Stomach smooth muscle (tissue), 2 donors: ENCODE data around the gene AJM1.

ENCODE experiments used
- H3K27ac ChIP-seq: one replicate; pipeline ENCODE4 v1.7.0; 2013; ENCODE audit warnings: mild to moderate bottlenecking, low read length, inconsistent platforms
- H3K27me3 ChIP-seq, 2 donors: one replicate each; pipeline ENCODE4 v1.7.0; 2013; ENCODE audit warnings: low read length in 2 of 2; ENCODE audit not compliant: insufficient read depth in 2 of 2, control insufficient read depth in 1 of 2
- H3K36me3 ChIP-seq, 2 donors: one replicate each; pipeline ENCODE4 v1.7.0; 2013; ENCODE audit warnings: low read length in 2 of 2; ENCODE audit not compliant: control insufficient read depth in 2 of 2, insufficient read depth in 2 of 2
- H3K4me1 ChIP-seq: one replicate; pipeline ENCODE4 v1.7.0; 2013; ENCODE audit warnings: low read length; ENCODE audit not compliant: control insufficient read depth, insufficient read depth
- H3K4me3 ChIP-seq, 2 donors: one replicate each; pipeline ENCODE4 v1.7.0; 2013; ENCODE audit warnings: low read length in 2 of 2
- H3K9ac ChIP-seq, 2 donors: one replicate each; pipeline ENCODE4 v1.7.0; 2013; ENCODE audit warnings: low read length in 2 of 2, mild to moderate bottlenecking in 1 of 2
- H3K9me3 ChIP-seq, 2 donors: one replicate each; pipeline ENCODE4 v1.7.0; 2013; ENCODE audit warnings: low read length in 2 of 2; ENCODE audit not compliant: control insufficient read depth in 2 of 2
- donor health status: healthy.
- donor health status: Pancreatic carcinoma.

Gene AJM1

DNA sequence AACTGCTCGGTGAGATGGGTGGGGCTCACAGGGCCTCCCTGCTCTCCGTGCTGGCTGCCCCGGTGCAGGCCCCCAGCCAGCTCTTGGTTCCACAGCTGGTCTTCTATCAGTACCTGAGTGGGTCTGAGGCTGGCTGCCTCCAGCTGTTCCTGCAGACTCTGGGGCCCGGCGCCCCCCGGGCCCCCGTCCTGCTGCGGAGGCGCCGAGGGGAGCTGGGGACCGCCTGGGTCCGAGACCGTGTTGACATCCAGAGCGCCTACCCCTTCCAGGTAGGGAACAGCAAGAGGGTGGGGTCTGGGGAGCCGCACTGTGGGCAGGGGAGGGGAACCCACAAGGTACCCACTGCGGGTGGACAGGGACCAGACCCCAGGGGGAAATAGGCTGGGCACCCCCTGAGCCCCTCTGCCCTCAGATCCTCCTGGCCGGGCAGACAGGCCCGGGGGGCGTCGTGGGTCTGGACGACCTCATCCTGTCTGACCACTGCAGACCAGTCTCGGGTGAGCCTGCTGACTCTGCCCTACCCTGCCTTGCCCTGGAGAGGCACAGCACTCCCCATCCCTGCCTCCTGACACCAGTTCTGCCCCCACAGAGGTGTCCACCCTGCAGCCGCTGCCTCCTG lies 12.7 kb downstream of the AJM1 start:
- no peak overlapping the region for H3K9ac ChIP-seq
- H3K27ac ChIP-seq: no peak overlapping the region
- no peaks in the 10 kb centered on the region for H3K9me3 ChIP-seq
- peaks cover 0 to 4% of the 10 kb centered on the region in 2 donors for H3K36me3 ChIP-seq
- no peak overlapping the region for H3K4me3 ChIP-seq
- no peaks in the 10 kb centered on the region for H3K27me3 ChIP-seq
- H3K4me1 ChIP-seq: peaks cover 30% of the 10 kb centered on the region

DNA sequence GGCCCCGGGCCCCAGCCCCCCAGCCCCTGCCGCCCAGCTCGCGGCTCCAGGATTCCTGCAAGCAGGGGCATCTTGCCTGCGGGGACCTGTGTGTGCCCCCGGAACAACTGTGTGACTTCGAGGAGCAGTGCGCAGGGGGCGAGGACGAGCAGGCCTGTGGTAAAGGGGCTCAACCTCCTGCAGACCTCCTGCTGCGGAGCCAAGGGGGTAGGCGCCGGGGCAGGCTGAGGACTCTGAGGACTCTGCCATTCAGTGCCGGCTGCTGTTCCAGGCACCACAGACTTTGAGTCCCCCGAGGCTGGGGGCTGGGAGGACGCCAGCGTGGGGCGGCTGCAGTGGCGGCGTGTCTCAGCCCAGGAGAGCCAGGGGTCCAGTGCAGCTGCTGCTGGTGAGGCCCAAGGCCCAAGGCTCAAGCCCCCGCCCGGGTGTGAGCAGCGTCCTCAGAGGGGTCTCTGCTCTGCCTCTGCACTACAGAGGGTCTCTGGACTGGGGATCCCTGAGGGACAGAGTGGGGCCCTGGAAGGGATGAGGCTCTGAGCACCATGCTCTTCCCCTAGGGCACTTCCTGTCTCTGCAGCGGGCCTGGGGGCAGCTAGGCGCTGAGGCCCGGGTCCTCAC lies 13.3 kb downstream of the AJM1 start:
- no peak overlapping the region for H3K27ac ChIP-seq
- peaks cover 0 to 4% of the 10 kb centered on the region in 2 donors for H3K36me3 ChIP-seq
- H3K9me3 ChIP-seq: no peaks in the 10 kb centered on the region
- H3K9ac ChIP-seq: no peak overlapping the region
- peaks cover 24% of the 10 kb centered on the region for H3K4me1 ChIP-seq
- H3K27me3 ChIP-seq: no peaks in the 10 kb centered on the region
- no peak overlapping the region for H3K4me3 ChIP-seq

DNA sequence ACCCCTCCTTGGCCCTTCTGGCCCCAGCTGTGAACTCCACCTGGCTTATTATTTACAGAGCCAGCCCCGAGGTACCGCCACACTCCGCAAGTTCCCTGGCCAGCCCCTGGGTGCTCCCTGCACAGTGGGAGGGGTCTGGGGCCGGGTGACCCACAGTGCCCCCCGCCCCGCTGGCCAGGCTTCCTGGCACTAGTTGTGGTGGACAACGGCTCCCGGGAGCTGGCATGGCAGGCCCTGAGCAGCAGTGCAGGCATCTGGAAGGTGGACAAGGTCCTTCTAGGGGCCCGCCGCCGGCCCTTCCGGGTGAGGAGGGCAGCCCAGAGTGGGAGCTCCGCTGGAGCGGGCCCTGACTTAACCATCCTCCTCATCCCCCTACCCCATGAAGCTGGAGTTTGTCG lies 13.8 kb downstream of the AJM1 start:
- Histone ChIP-seq H3K27ac (no peak overlapping the region), H3K36me3 (peaks cover 4% of the 10 kb centered on the region in 2 donors), H3K9me3 (no peaks in the 10 kb centered on the region), H3K4me1 (peaks cover 22% of the 10 kb centered on the region), H3K27me3 (no peaks in the 10 kb centered on the region), H3K4me3 (no peak overlapping the region), H3K9ac (no peak overlapping the region)

DNA sequence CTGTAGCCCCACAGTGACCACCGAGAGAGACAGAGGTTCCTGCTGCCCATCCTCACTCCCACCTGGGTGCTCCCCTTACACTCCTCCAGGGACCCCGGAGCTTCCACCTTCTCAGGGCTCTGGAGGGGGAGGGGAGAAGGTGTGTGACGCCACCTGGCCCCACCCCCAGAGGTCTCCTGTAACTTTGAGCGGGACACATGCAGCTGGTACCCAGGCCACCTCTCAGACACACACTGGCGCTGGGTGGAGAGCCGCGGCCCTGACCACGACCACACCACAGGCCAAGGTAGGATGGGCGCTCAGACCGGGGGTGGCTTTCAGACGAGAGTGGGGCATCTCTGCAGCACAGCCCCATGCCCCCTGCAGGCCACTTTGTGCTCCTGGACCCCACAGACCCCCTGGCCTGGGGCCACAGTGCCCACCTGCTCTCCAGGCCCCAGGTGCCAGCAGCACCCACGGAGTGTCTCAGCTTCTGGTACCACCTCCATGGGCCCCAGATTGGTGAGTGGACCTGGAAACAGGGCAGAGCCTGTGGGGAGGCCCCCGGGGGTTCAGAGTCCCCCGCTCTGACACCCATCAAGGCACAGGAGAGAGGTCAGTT lies 14.4 kb downstream of the AJM1 start:
- H3K9ac ChIP-seq: no peak overlapping the region
- H3K27ac ChIP-seq: no peak overlapping the region
- peaks cover 4 to 9% of the 10 kb centered on the region in 2 donors for H3K36me3 ChIP-seq
- no peaks in the 10 kb centered on the region for H3K27me3 ChIP-seq
- H3K9me3 ChIP-seq: no peaks in the 10 kb centered on the region
- peaks cover 23% of the 10 kb centered on the region for H3K4me1 ChIP-seq
- no peak overlapping the region for H3K4me3 ChIP-seq

DNA sequence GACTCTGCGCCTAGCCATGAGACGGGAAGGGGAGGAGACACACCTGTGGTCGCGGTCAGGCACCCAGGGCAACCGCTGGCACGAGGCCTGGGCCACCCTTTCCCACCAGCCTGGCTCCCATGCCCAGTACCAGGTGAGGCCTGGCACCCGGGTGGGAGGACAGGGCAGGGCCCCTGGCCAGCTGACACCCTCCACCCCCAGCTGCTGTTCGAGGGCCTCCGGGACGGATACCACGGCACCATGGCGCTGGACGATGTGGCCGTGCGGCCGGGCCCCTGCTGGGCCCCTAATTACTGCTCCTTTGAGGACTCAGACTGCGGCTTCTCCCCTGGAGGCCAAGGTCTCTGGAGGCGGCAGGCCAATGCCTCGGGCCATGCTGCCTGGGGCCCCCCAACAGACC lies 14.9 kb downstream of the AJM1 start:
- H3K27ac ChIP-seq: no peak overlapping the region
- H3K27me3 ChIP-seq: no peaks in the 10 kb centered on the region
- H3K9me3 ChIP-seq: no peaks in the 10 kb centered on the region
- H3K4me3 ChIP-seq: no peak overlapping the region
- H3K9ac ChIP-seq: no peak overlapping the region
- peaks cover 8 to 13% of the 10 kb centered on the region in 2 donors for H3K36me3 ChIP-seq
- peaks cover 23% of the 10 kb centered on the region for H3K4me1 ChIP-seq

- Histone ChIP-seq H3K4me1 (peaks cover 23% of the 10 kb centered on the region), H3K9ac (no peak overlapping the region), H3K36me3 (peaks cover 12 to 17% of the 10 kb centered on the region in 2 donors), H3K4me3 (no peak overlapping the region), H3K9me3 (no peaks in the 10 kb centered on the region), H3K27me3 (no peaks in the 10 kb centered on the region), H3K27ac (no peak overlapping the region)
Measured at GRCh38 chr9:136857581-136858412, 15.5 kb downstream of the AJM1 start.

DNA sequence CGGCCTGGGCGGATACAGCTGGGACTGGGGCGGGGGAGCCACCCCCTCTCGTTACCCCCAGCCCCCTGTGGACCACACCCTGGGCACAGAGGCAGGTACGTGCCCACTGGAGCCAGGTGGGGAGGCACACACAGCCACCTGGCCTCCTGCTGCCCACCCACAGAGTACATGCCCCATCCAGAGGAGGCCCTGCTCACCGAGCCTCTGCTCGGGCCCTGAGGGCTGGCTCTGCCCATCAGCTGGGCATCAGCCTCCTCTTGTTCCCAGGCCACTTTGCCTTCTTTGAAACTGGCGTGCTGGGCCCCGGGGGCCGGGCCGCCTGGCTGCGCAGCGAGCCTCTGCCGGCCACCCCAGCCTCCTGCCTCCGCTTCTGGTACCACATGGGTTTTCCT lies 16.2 kb downstream of the AJM1 start:
- H3K36me3 ChIP-seq: peaks cover 18 to 23% of the 10 kb centered on the region in 2 donors
- H3K9ac ChIP-seq: no peak overlapping the region
- no peaks in the 10 kb centered on the region for H3K27me3 ChIP-seq
- H3K9me3 ChIP-seq: no peaks in the 10 kb centered on the region
- peak overlapping the region; percentile 55 for H3K27ac ChIP-seq
- H3K4me3 ChIP-seq: no peak overlapping the region
- H3K4me1 ChIP-seq: peaks cover 24% of the 10 kb centered on the region

- Histone ChIP-seq H3K9ac (peak overlapping the region in 1 of 2 donors; percentile 42), H3K9me3 (no peaks in the 10 kb centered on the region), H3K27ac (peak overlapping the region; percentile 55), H3K4me1 (peaks cover 30% of the 10 kb centered on the region), H3K36me3 (peaks cover 23 to 28% of the 10 kb centered on the region in 2 donors), H3K27me3 (no peaks in the 10 kb centered on the region), H3K4me3 (no peak overlapping the region)
Measured at GRCh38 chr9:136858844-136859757, 16.8 kb downstream of the AJM1 start.

DNA sequence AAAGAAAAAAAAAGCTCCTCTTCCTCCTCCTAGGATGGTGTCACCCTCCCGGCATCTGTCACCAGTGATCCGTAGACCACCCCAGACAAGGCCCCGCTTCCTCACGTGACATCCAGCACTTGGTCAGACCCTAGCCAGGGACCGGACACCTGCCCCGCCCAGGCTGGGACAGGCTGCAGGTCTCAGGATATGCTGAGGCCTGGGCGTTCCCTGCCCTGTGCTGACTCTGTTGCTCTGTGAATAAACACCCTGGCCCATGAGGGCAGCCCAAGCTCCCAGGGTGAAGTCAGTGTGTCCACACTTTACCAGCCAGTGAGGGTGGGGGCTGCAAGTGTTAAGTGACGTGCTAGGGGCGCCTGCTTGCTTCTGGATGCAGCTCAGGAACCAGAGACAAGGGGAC lies 18.3 kb downstream of the AJM1 start:
- Histone ChIP-seq H3K36me3 (peaks cover 23 to 28% of the 10 kb centered on the region in 2 donors), H3K27me3 (no peaks in the 10 kb centered on the region), H3K4me1 (peaks cover 40% of the 10 kb centered on the region), H3K9ac (no peak overlapping the region), H3K4me3 (no peak overlapping the region), H3K9me3 (no peaks in the 10 kb centered on the region), H3K27ac (no peak overlapping the region)
